K562 (cell line): ENCODE results near the gene APLP1. TPM values are rescaled to one million over a fixed set of nuclear protein-coding genes. Genes with fewer than 3 reads are reported as not detected.

Experiments
- CBX5 ChIP-seq: IDR thresholded peaks from 2 replicates; pipeline ENCODE4 v1.6.1; 2014; ENCODE audit warnings: low read depth, borderline replicate concordance
- ELF2 ChIP-seq: fragments of 250-450 bp; sonication (Bioruptor Pico); IDR thresholded peaks from 2 replicates; pipeline ENCODE4 v1.5.0; 2021; ENCODE audit warnings: mild to moderate bottlenecking
- GATA2 ChIP-seq: sonication (generic); formaldehyde crosslinking; IDR thresholded peaks from 2 replicates; pipeline ENCODE4 v1.4.0; 2020; ENCODE audit warnings: mild to moderate bottlenecking, missing genetic modification reagents
- GTF2F1 ChIP-seq: IDR thresholded peaks from 2 replicates; pipeline ENCODE4 v1.6.1; 2011; ENCODE audit warnings: low read depth, low read length, improper control_type of control experiment
- HDAC2 ChIP-seq: fragments of 450-650 bp; IDR thresholded peaks from 2 replicates; pipeline ENCODE4 v1.6.1; 2016; ENCODE audit warnings: mild to moderate bottlenecking
- HINFP ChIP-seq: fragments of 450-650 bp; conservative IDR thresholded peaks from 2 replicates; pipeline ENCODE4 v1.6.1; 2016; ENCODE audit warnings: missing genetic modification characterization, low read depth, mild to moderate bottlenecking, control low read depth, missing compliant biosample characterization
- MBD1 ChIP-seq: fragments of 250-450 bp; sonication (Bioruptor Pico); IDR thresholded peaks from 2 replicates; pipeline ENCODE4 v1.8.0; 2022; ENCODE audit warnings: inconsistent platforms
- MXI1 ChIP-seq: IDR thresholded peaks from 2 replicates; pipeline ENCODE4 v1.6.1; 2011; ENCODE audit warnings: low read depth, mild to moderate bottlenecking, improper control_type of control experiment, low read length
- NELFE ChIP-seq: IDR thresholded peaks from 2 replicates; pipeline ENCODE4 v1.6.1; 2011; ENCODE audit warnings: mild to moderate bottlenecking; ENCODE audit not compliant: insufficient read depth, insufficient read length
- POLR3A ChIP-seq: IDR thresholded peaks from 2 replicates; pipeline ENCODE4 v1.6.1; 2011; ENCODE audit warnings: borderline replicate concordance, mild to moderate bottlenecking, moderate library complexity; ENCODE audit not compliant: insufficient read length, insufficient read depth; ENCODE audit errors: extremely low read depth
- POLR3G ChIP-seq: IDR thresholded peaks from 2 replicates; pipeline ENCODE4 v1.6.1; 2011; ENCODE audit not compliant: insufficient read length, insufficient replicate concordance; ENCODE audit errors: extremely low read depth
- ZC3H8 ChIP-seq: fragments of 450-650 bp; IDR thresholded peaks from 2 replicates; pipeline ENCODE4 v1.6.1; 2017
- ZNF274 ChIP-seq: IDR thresholded peaks from 2 replicates; pipeline ENCODE4 v1.6.1; 2011; ENCODE audit warnings: low read depth, mild to moderate bottlenecking, low read length, moderate library complexity, borderline replicate concordance
- ZNF3 ChIP-seq: fragments of 250-450 bp; sonication (Bioruptor Pico); IDR thresholded peaks from 2 replicates; pipeline ENCODE4 v1.5.0; 2021; ENCODE audit warnings: mild to moderate bottlenecking, moderate library complexity
- ZNF318 ChIP-seq, 2 experiments: fragments of 450-650 bp; IDR thresholded peaks; 2 replicates each; pipeline ENCODE4 v1.6.1; 2016; ENCODE audit warnings: mild to moderate bottlenecking in 2 of 2, borderline replicate concordance in 1 of 2, low read depth in 1 of 2, moderate library complexity in 1 of 2
- ZNF507 ChIP-seq: conservative IDR thresholded peaks from 2 replicates; pipeline ENCODE4 v1.6.1; 2017; ENCODE audit warnings: missing genetic modification characterization, missing compliant biosample characterization
- ZNF699 ChIP-seq: fragments of 250-450 bp; sonication (Bioruptor Pico); IDR thresholded peaks from 2 replicates; pipeline ENCODE4 v1.8.0; 2021; ENCODE audit warnings: mild to moderate bottlenecking, moderate library complexity; ENCODE audit not compliant: insufficient replicate concordance
- polyA plus RNA-seq, 8 experiments: library from polyadenylated mRNA; depleted of rRNA in 4 of 8; stranded (reverse) in 5 of 8; unstranded in 3 of 8; fragments of >200 nt; fragmentation: Nextera tagmentation in 2 of 8; fragmentation: Illumina TruSeq in 1 of 8; extraction: Ambion mirVana in 2 of 8; extraction: Trizol in 1 of 8; gene quantifications; 2 replicates each; pipeline versions ENCODE4 v1.2.1 to v1.2.3, GENCODE V29; 2011 to 2014; ENCODE audit warnings: inconsistent platforms in 1 of 8, missing spikeins in 1 of 8
- total RNA-seq, 7 experiments: library from RNA; depleted of rRNA in 6 of 7; stranded (reverse); fragments of >200 nt in 6 of 7; fragmentation: Illumina TruSeq in 2 of 7; extraction: Trizol in 2 of 7; gene quantifications; 2 replicates each; pipeline versions ENCODE4 v1.2.1 to v1.2.3, GENCODE V29; 2011 to 2021; ENCODE audit warnings: low replicate concordance in 1 of 7

APLP1 gene
- total and polyA plus RNA-seq, 9 of the 15 experiments (the other 6 are each of a cell fraction or from before 2014, with no cell fraction given) = 0.69 to 9.9 (median 4.7) TPM

GRCh38 chr19:35879770-35880317 is 11.5 kb downstream of the APLP1 start (continued):
- no peak for TF ChIP-seq ZNF318 (IDR thresholded peaks at IDR 0.05; ENCODE audit: borderline replicate concordance in 1 of 2, low read depth in 1 of 2)
- no peak for TF ChIP-seq ZNF3 (CRISPR knock-in tag)
- TF ChIP-seq MBD1 (CRISPR knock-in tag) = no peak
- no peak for TF ChIP-seq ZC3H8
- no peak for TF ChIP-seq POLR3G
- TF ChIP-seq CBX5 = no peak
- no peak for TF ChIP-seq POLR3A
- peak; percentile 90 for TF ChIP-seq MXI1
- no peak for TF ChIP-seq GATA2 (CRISPR knock-in tag)
- no peak for TF ChIP-seq GTF2F1
- no peak for TF ChIP-seq ELF2
- TF ChIP-seq NELFE = no peak
- no peak for TF ChIP-seq ZNF699 (CRISPR knock-in tag)
- TF ChIP-seq ZNF274 = no peak
- no peak for TF ChIP-seq HINFP (tag)
- no peak for TF ChIP-seq ZNF507 (tag)
- peak; percentile 94 for TF ChIP-seq HDAC2
